Measurements from ENCODE around the gene HECTD4.

HECTD4 gene

GRCh38 chr12:112185093-112185923, 196.9 kb downstream of the HECTD4 start:
- Histone ChIP-seq H3K27ac (replicated peaks; ENCODE audit: low read length) (no peak overlapping the region), H2BK5ac (ENCODE audit: low read length) (peak overlapping the region; percentile 53), H2BK12ac (ENCODE audit: low read length) (no peak overlapping the region), H2BK15ac (ENCODE audit: low read length) (no peak overlapping the region), H4K8ac (ENCODE audit: low read depth, low read length) (no peak overlapping the region), H4K91ac (ENCODE audit: low read depth, low read length, poor library complexity) (no peak overlapping the region), H3K4me3 (ENCODE audit: low read length in 2 of 2) (no peak overlapping the region), H3K23ac (ENCODE audit: low read depth, low read length, poor library complexity) (no peak overlapping the region), H3K4ac (ENCODE audit: low read length) (no peak overlapping the region), H3K27me3 (ENCODE audit: control insufficient read depth in 3 of 3, insufficient read depth in 3 of 3, low read depth in 1 of 3, low read length in 3 of 3) (no peaks in the 10 kb centered on the region), H3K4me2 (ENCODE audit: insufficient read depth, low read length, poor library complexity, severe bottlenecking) (no peak overlapping the region), H2BK120ac (ENCODE audit: low read depth, low read length) (no peak overlapping the region), H3K9ac (ENCODE audit: low read depth, low read length, poor library complexity) (no peak overlapping the region), H2AK5ac (ENCODE audit: low read depth, low read length) (no peak overlapping the region), H3K14ac (ENCODE audit: low read length) (no peak overlapping the region), H3K4me1 (ENCODE audit: control insufficient read depth in 2 of 2, insufficient read depth in 1 of 2, low read depth in 1 of 2, low read length in 2 of 2) (peaks cover 2 to 17% of the 10 kb centered on the region in 2 donors), H3K18ac (ENCODE audit: low read length) (no peak overlapping the region), H2AFZ (ENCODE audit: low read length) (no peak overlapping the region), H3K79me1 (ENCODE audit: low read depth, low read length) (no peaks in the 10 kb centered on the region), H3K36me3 (replicated peaks in 1 of 2; ENCODE audit: control insufficient read depth in 2 of 2, insufficient read depth in 2 of 2, low read length in 2 of 2) (peaks cover 13 to 60% of the 10 kb centered on the region in 2 donors), H3K9me3 (replicated peaks in 1 of 2; ENCODE audit: control insufficient read depth in 2 of 2, insufficient read depth in 1 of 2, low read depth in 1 of 2, low read length in 2 of 2) (no peaks in the 10 kb centered on the region)
- no peak for DNase-seq (ENCODE audit: low spot score)
- no CpG with 5 or more reads among the region's 26 CpGs for WGBS, 2 donors (ENCODE audit: extremely low coverage in 2 of 2, insufficient read length in 2 of 2, insufficient replicate concordance in 1 of 2)

- WGBS, 2 donors (ENCODE audit: extremely low coverage in 2 of 2, insufficient read length in 2 of 2, insufficient replicate concordance in 1 of 2), result no CpG with 5 or more reads among the region's 46 CpGs
- no peak overlapping the region for H2AK5ac ChIP-seq (ENCODE audit: low read depth, low read length)
- no peak overlapping the region for H2AFZ ChIP-seq (ENCODE audit: low read length)
Measured at GRCh38 chr12:112184056-112184887, 198.0 kb downstream of the HECTD4 start.

GRCh38 chr12:112183141-112184021, 198.8 kb downstream of the HECTD4 start:
- H3K4ac ChIP-seq (ENCODE audit: low read length), result no peak overlapping the region
- no peak overlapping the region for H2AK5ac ChIP-seq (ENCODE audit: low read depth, low read length)
- H2BK5ac ChIP-seq (ENCODE audit: low read length), result no peak overlapping the region
- WGBS, 2 donors (ENCODE audit: extremely low coverage in 2 of 2, insufficient read length in 2 of 2, insufficient replicate concordance in 1 of 2), result no CpG with 5 or more reads among the region's 9 CpGs
- H4K91ac ChIP-seq (ENCODE audit: low read depth, low read length, poor library complexity), result no peak overlapping the region
- no peak overlapping the region for H3K18ac ChIP-seq (ENCODE audit: low read length)
- no peak overlapping the region for H3K27ac ChIP-seq (replicated peaks; ENCODE audit: low read length)
- H2AFZ ChIP-seq (ENCODE audit: low read length), result no peak overlapping the region
- H3K79me1 ChIP-seq (ENCODE audit: low read depth, low read length), result peaks cover 2% of the 10 kb centered on the region
- no peak overlapping the region for H3K23ac ChIP-seq (ENCODE audit: low read depth, low read length, poor library complexity)
- peaks cover 2 to 17% of the 10 kb centered on the region in 2 donors for H3K4me1 ChIP-seq (ENCODE audit: control insufficient read depth in 2 of 2, insufficient read depth in 1 of 2, low read depth in 1 of 2, low read length in 2 of 2)
- H3K9me3 ChIP-seq (replicated peaks in 1 of 2; ENCODE audit: control insufficient read depth in 2 of 2, insufficient read depth in 1 of 2, low read depth in 1 of 2, low read length in 2 of 2), result no peaks in the 10 kb centered on the region
- H3K36me3 ChIP-seq (replicated peaks in 1 of 2; ENCODE audit: control insufficient read depth in 2 of 2, insufficient read depth in 2 of 2, low read length in 2 of 2), result peaks cover 19 to 64% of the 10 kb centered on the region in 2 donors
- H3K27me3 ChIP-seq (ENCODE audit: control insufficient read depth in 3 of 3, insufficient read depth in 3 of 3, low read depth in 1 of 3, low read length in 3 of 3), result no peaks in the 10 kb centered on the region
- no peak overlapping the region for H3K9ac ChIP-seq (ENCODE audit: low read depth, low read length, poor library complexity)
- no peak overlapping the region for H4K8ac ChIP-seq (ENCODE audit: low read depth, low read length)
- no peak overlapping the region for H3K4me2 ChIP-seq (ENCODE audit: insufficient read depth, low read length, poor library complexity, severe bottlenecking)
- H2BK120ac ChIP-seq (ENCODE audit: low read depth, low read length), result no peak overlapping the region
- H2BK12ac ChIP-seq (ENCODE audit: low read length), result no peak overlapping the region
- no peak overlapping the region for H3K4me3 ChIP-seq (ENCODE audit: low read length in 2 of 2)
- DNase-seq (ENCODE audit: low spot score), result no peak
- H3K14ac ChIP-seq (ENCODE audit: low read length), result no peak overlapping the region
- H2BK15ac ChIP-seq (ENCODE audit: low read length), result no peak overlapping the region

More at GRCh38 chr12:112184056-112184887, 198.0 kb downstream of the HECTD4 start:
- Histone ChIP-seq H4K91ac (ENCODE audit: low read depth, low read length, poor library complexity) (no peak overlapping the region), H2BK5ac (ENCODE audit: low read length) (no peak overlapping the region), H3K4me2 (ENCODE audit: insufficient read depth, low read length, poor library complexity, severe bottlenecking) (no peak overlapping the region), H3K18ac (ENCODE audit: low read length) (no peak overlapping the region), H3K27me3 (ENCODE audit: control insufficient read depth in 3 of 3, insufficient read depth in 3 of 3, low read depth in 1 of 3, low read length in 3 of 3) (no peaks in the 10 kb centered on the region), H3K79me1 (ENCODE audit: low read depth, low read length) (peaks cover 2% of the 10 kb centered on the region), H3K23ac (ENCODE audit: low read depth, low read length, poor library complexity) (no peak overlapping the region), H3K36me3 (replicated peaks in 1 of 2; ENCODE audit: control insufficient read depth in 2 of 2, insufficient read depth in 2 of 2, low read length in 2 of 2) (peaks cover 13 to 62% of the 10 kb centered on the region in 2 donors), H2BK120ac (ENCODE audit: low read depth, low read length) (no peak overlapping the region), H3K14ac (ENCODE audit: low read length) (no peak overlapping the region), H3K9me3 (replicated peaks in 1 of 2; ENCODE audit: control insufficient read depth in 2 of 2, insufficient read depth in 1 of 2, low read depth in 1 of 2, low read length in 2 of 2) (no peaks in the 10 kb centered on the region), H4K8ac (ENCODE audit: low read depth, low read length) (peak overlapping the region; percentile 65), H3K4me3 (ENCODE audit: low read length in 2 of 2) (peak overlapping the region in 1 of 2 donors; percentile 49), H3K4me1 (ENCODE audit: control insufficient read depth in 2 of 2, insufficient read depth in 1 of 2, low read depth in 1 of 2, low read length in 2 of 2) (peaks cover 2 to 17% of the 10 kb centered on the region in 2 donors), H3K4ac (ENCODE audit: low read length) (no peak overlapping the region), H2BK15ac (ENCODE audit: low read length) (no peak overlapping the region), H3K27ac (replicated peaks; ENCODE audit: low read length) (no peak overlapping the region), H2BK12ac (ENCODE audit: low read length) (no peak overlapping the region), H3K9ac (ENCODE audit: low read depth, low read length, poor library complexity) (peak overlapping the region; percentile 21)
- DNase-seq (ENCODE audit: low spot score), result no peak

Data from neuronal stem cell (in vitro differentiated cells).